Measurements from ENCODE around the gene NCAM1. TPM values are rescaled to one million over a fixed set of nuclear protein-coding genes. Genes with fewer than 3 reads are reported as not detected.
A peak's percentile ranks its signal among the peaks of the same experiment; 100 is the strongest.

The NCAM1 gene
- total RNA-seq, 4 donors from 2014 or later = 12.8 to 27.7 (median 15.7) TPM

- DNase-seq = no peak
- in situ Hi-C loops (cut with MboI; ENCODE audit: low sequenced_read_pairs in 4 of 4) = no loop called here
- Histone ChIP-seq H3K9me3 (no peaks in the 10 kb centered on the region), H3K27me3 (no peaks in the 10 kb centered on the region), H3K4me3 (no peak overlapping the region), H3K4me1 (no peaks in the 10 kb centered on the region), H3K36me3 (no peaks in the 10 kb centered on the region), H3K27ac (no peak overlapping the region)
- TF ChIP-seq CTCF (IDR thresholded peaks at IDR 0.05 in 4 of 5, conservative IDR thresholded peaks at IDR 0.05 in 1 of 5) = no peak
- ATAC-seq = peak in 1 of 2 donors; percentile 39
- intact Hi-C loops (cut with DNase I; ENCODE audit: low total_unique reads) = no loop called here
Observed at GRCh38 chr11:113261709-113262475, 300.7 kb downstream of the NCAM1 start.

GRCh38 chr11:113262594-113262993, 301.4 kb downstream of the NCAM1 start:
- no peak overlapping the region for H3K27ac ChIP-seq
- no peak for DNase-seq
- intact Hi-C loops (cut with DNase I; ENCODE audit: low total_unique reads) (no loop called here), in situ Hi-C loops (cut with MboI; ENCODE audit: low sequenced_read_pairs in 4 of 4) (no loop called here)
- H3K27me3 ChIP-seq = no peaks in the 10 kb centered on the region
- ATAC-seq = no peak
- TF ChIP-seq CTCF (IDR thresholded peaks at IDR 0.05 in 4 of 5, conservative IDR thresholded peaks at IDR 0.05 in 1 of 5) (no peak), POLR2A (IDR thresholded peaks at IDR 0.05) (no peak)
- H3K4me3 ChIP-seq = no peak overlapping the region
- H3K9me3 ChIP-seq = no peaks in the 10 kb centered on the region
- H3K36me3 ChIP-seq = no peaks in the 10 kb centered on the region
- H3K4me1 ChIP-seq = no peaks in the 10 kb centered on the region

- ATAC-seq = no peak
- Histone ChIP-seq H3K4me1 (no peaks in the 10 kb centered on the region), H3K9me3 (no peaks in the 10 kb centered on the region), H3K4me3 (no peak overlapping the region), H3K27me3 (no peaks in the 10 kb centered on the region), H3K27ac (no peak overlapping the region), H3K36me3 (no peaks in the 10 kb centered on the region)
- DNase-seq = no peak
- TF ChIP-seq CTCF (IDR thresholded peaks at IDR 0.05 in 4 of 5, conservative IDR thresholded peaks at IDR 0.05 in 1 of 5) (no peak), POLR2A (IDR thresholded peaks at IDR 0.05) (no peak)
- intact Hi-C loops (cut with DNase I; ENCODE audit: low total_unique reads) (no loop called here), in situ Hi-C loops (cut with MboI; ENCODE audit: low sequenced_read_pairs in 4 of 4) (no loop called here)
Observed at GRCh38 chr11:113263458-113264259, 302.4 kb downstream of the NCAM1 start.

- in situ Hi-C loops (cut with MboI; ENCODE audit: low sequenced_read_pairs in 4 of 4) (no loop called here), intact Hi-C loops (cut with DNase I; ENCODE audit: low total_unique reads) (no loop called here)
- DNase-seq = no peak
- H3K9me3 ChIP-seq = no peaks in the 10 kb centered on the region
- H3K4me3 ChIP-seq = no peak overlapping the region
- H3K36me3 ChIP-seq = no peaks in the 10 kb centered on the region
- no peak for ATAC-seq
- no peak for TF ChIP-seq CTCF (IDR thresholded peaks at IDR 0.05 in 4 of 5, conservative IDR thresholded peaks at IDR 0.05 in 1 of 5)
- no peak for TF ChIP-seq POLR2A (IDR thresholded peaks at IDR 0.05)
- H3K4me1 ChIP-seq = no peaks in the 10 kb centered on the region
- no peak overlapping the region for H3K27ac ChIP-seq
- no peaks in the 10 kb centered on the region for H3K27me3 ChIP-seq
Observed at GRCh38 chr11:113265362-113265761, 304.1 kb downstream of the NCAM1 start.

All from gastrocnemius medialis (tissue), 4 donors.